Prostate gland (tissue), 2 donors: Measurements from ENCODE around the gene ASCL2.

Experiments used
- CTCF ChIP-seq, 4 experiments: fragments of 200-600 bp in 2 of 4; fragments of 450-650 bp in 2 of 4; sonication (generic) in 2 of 4; IDR thresholded peaks; 1 replicate in 3 of 4; 2 replicates in 1 of 4; pipeline ENCODE4 v1.5.1; 2016 to 2019; ENCODE audit warnings: antibody characterized with exemption in 4 of 4, mild to moderate bottlenecking in 2 of 4, moderate library complexity in 2 of 4
- POLR2A ChIP-seq: fragments of 450-650 bp; IDR thresholded peaks from one replicate; pipeline ENCODE4 v1.6.1; 2016; ENCODE audit warnings: antibody characterized with exemption, mild to moderate bottlenecking

- TF ChIP-seq CTCF (IDR thresholded peaks at IDR 0.05) = no peak
- no peak for TF ChIP-seq POLR2A
These were observed 9.7 kb downstream of the ASCL2 start for GRCh38 chr11:2260491-2261364.
